GM12878 (cell line): Measurements from ENCODE around the gene TSPAN31. TPM values are rescaled to one million over a fixed set of nuclear protein-coding genes. Genes with fewer than 3 reads are reported as not detected.

Source experiments
- ATAC-seq: fragments of 200-7000 bp; cut with Tn5 transposase; 3 replicates; pipeline ENCODE4 v1.9.1; 2020; ENCODE audit warnings: mild to moderate bottlenecking, moderate library complexity
- BruUV-seq: library from RNA; stranded (reverse); fragments of 400-500 nt; replicated peaks from 2 replicates; lab custom pipeline; 2021; lab: Mats Ljungman, UMichigan
- CTCF ChIA-PET: fragments of 300-600 bp; sonication (Branson Sonifier 250); formaldehyde crosslinking; extraction: SDS; loops from one replicate; lab custom pipeline; 2021; ENCODE audit warnings: inconsistent platforms; lab: Yijun Ruan, JAX
- POLR2A ChIA-PET: fragments of 350-600 bp; formaldehyde crosslinking; extraction: SDS; loops from one replicate; lab custom pipeline; 2021; ENCODE audit warnings: inconsistent platforms; lab: Charles Lee
- RAD21 ChIA-PET: fragments of 300-600 bp; sonication (Branson Sonifier 250); formaldehyde crosslinking; loops from one replicate; lab custom pipeline; 2023; ENCODE audit warnings: antibody characterized with exemption; ENCODE audit not compliant: unreplicated experiment; lab: Charles Lee
- SMC1A ChIA-PET: fragments of 300-600 bp; sonication (Branson Sonifier 250); formaldehyde crosslinking; loops from one replicate; lab custom pipeline; 2023; ENCODE audit not compliant: unreplicated experiment, uncharacterized antibody; lab: Charles Lee
- DNase-seq: peaks from one replicate; pipeline ENCODE4 v3.0.0-alpha.2; 2011; ENCODE audit warnings: low read depth, low spot score
- FAIRE-seq: peaks from 3 replicates; lab custom pipeline; 2011; peaks lifted over from hg19 to GRCh38; lab: Jason Lieb, UNC
- H2AFZ ChIP-seq: 2 replicates; pipeline ENCODE4 v1.6.0; 2011; ENCODE audit warnings: low read depth, low read length, control low read depth; ENCODE audit not compliant: control insufficient read depth
- H3K27ac ChIP-seq: 2 replicates; pipeline ENCODE4 v1.5.1; 2011; ENCODE audit warnings: control low read depth; ENCODE audit not compliant: control insufficient read depth, insufficient read depth
- H3K27me3 ChIP-seq, 2 experiments: replicated peaks in 1 of 2; 2 replicates each; pipeline versions ENCODE4 v1.6.0 to v1.6.1; 2011; ENCODE audit warnings: low read length in 1 of 2; ENCODE audit not compliant: control insufficient read depth in 2 of 2, insufficient read depth in 2 of 2
- H3K36me3 ChIP-seq, 2 experiments: 2 replicates each; pipeline ENCODE4 v1.5.1; 2011; ENCODE audit warnings: low read length in 1 of 2; ENCODE audit not compliant: control insufficient read depth in 2 of 2, insufficient read depth in 2 of 2
- H3K4me1 ChIP-seq: 2 replicates; pipeline ENCODE4 v1.6.1; 2011; ENCODE audit warnings: mild to moderate bottlenecking, low read length, moderate library complexity, mixed read lengths; ENCODE audit not compliant: control insufficient read depth, insufficient read depth
- H3K4me2 ChIP-seq: 2 replicates; pipeline ENCODE4 v1.6.0; 2011; ENCODE audit warnings: control low read depth; ENCODE audit not compliant: control insufficient read depth, insufficient read depth
- H3K4me3 ChIP-seq: fragments of 200-600 bp; sonication (generic); 2 replicates; pipeline ENCODE4 v1.5.1; 2016
- H3K79me2 ChIP-seq: 2 replicates; pipeline ENCODE4 v1.6.0; 2011; ENCODE audit warnings: low read length; ENCODE audit not compliant: control insufficient read depth, insufficient read depth
- H3K9ac ChIP-seq: 2 replicates; pipeline ENCODE4 v1.8.0; 2011; ENCODE audit warnings: low read length, control low read depth, mixed read lengths; ENCODE audit not compliant: control insufficient read depth, insufficient read depth
- H3K9me3 ChIP-seq: replicated peaks from 3 replicates; pipeline ENCODE4 v1.5.1; 2011; ENCODE audit warnings: mild to moderate bottlenecking, low read length; ENCODE audit not compliant: control insufficient read depth, insufficient read depth
- H4K20me1 ChIP-seq: 2 replicates; pipeline ENCODE4 v1.6.0; 2011; ENCODE audit not compliant: control insufficient read depth, insufficient read depth
- IRF3 ChIP-seq: fragments of 450-650 bp; IDR thresholded peaks from 2 replicates; pipeline ENCODE4 v1.6.1; 2014; ENCODE audit warnings: mild to moderate bottlenecking
- KLF5 ChIP-seq: fragments of 450-650 bp; IDR thresholded peaks from 2 replicates; pipeline ENCODE4 v1.6.1; 2014; ENCODE audit warnings: mild to moderate bottlenecking; ENCODE audit not compliant: partially characterized antibody
- MTA3 ChIP-seq: IDR thresholded peaks from 2 replicates; pipeline ENCODE4 v1.6.1; 2012; ENCODE audit warnings: low read length, inconsistent platforms, borderline replicate concordance
- NFXL1 ChIP-seq: fragments of 450-650 bp; IDR thresholded peaks from 2 replicates; pipeline ENCODE4 v1.6.1; 2017; ENCODE audit warnings: antibody characterized with exemption, mild to moderate bottlenecking, borderline replicate concordance
- POLR2AphosphoS5 ChIP-seq: IDR thresholded peaks from 2 replicates; pipeline ENCODE4 v1.6.1; 2011; ENCODE audit warnings: mild to moderate bottlenecking, low read length, inconsistent platforms
- SMAD5 ChIP-seq: IDR thresholded peaks from 2 replicates; pipeline ENCODE4 v1.6.1; 2016; ENCODE audit warnings: antibody characterized with exemption, low read depth
- YBX1 ChIP-seq: fragments of 450-650 bp; IDR thresholded peaks from 2 replicates; pipeline ENCODE4 v1.6.1; 2016; ENCODE audit warnings: antibody characterized with exemption
- ZZZ3 ChIP-seq: IDR thresholded peaks from 2 replicates; pipeline ENCODE4 v1.6.1; 2011; ENCODE audit warnings: low read depth; ENCODE audit not compliant: control insufficient read depth, insufficient read length
- WGBS: methylation state at CpG from one replicate; pipeline ENCODE4 v1.1.6; 2016; ENCODE audit warnings: low lambda C conversion rate; ENCODE audit not compliant: insufficient replicate concordance, insufficient coverage; ENCODE audit errors: missing lambda C conversion rate; 5-methylcytosine and 5-hydroxymethylcytosine counted together
- in situ Hi-C: fragments of 300-500 bp; cut with MboI; formaldehyde crosslinking; loops from 9 replicates; pipeline ENCODE4 v1.14.3; 2018; ENCODE audit warnings: mixed read lengths
- intact Hi-C: fragments of 100-400 bp; cut with micrococcal nuclease; formaldehyde crosslinking; loops from one replicate; pipeline ENCODE4 v1.14.2; 2022; ENCODE audit not compliant: unreplicated experiment
- polyA plus RNA-seq, 11 experiments: library from polyadenylated mRNA; depleted of rRNA in 4 of 11; unstranded in 6 of 11; stranded (reverse) in 5 of 11; fragments of >200 nt; fragmentation: Nextera tagmentation in 4 of 11; fragmentation: Illumina TruSeq in 1 of 11; extraction: Ambion mirVana in 4 of 11; extraction: Trizol in 1 of 11; gene quantifications; 1 replicate in 1 of 11; 2 replicates in 10 of 11; pipeline versions ENCODE4 v1.2.1 to v1.2.3, GENCODE V29; 2011 to 2016; ENCODE audit warnings: inconsistent platforms in 2 of 11, missing spikeins in 2 of 11, low read depth in 1 of 11
- total RNA-seq, 4 experiments: library from RNA; depleted of rRNA in 3 of 4; stranded (reverse); fragments of >200 nt in 3 of 4; fragmentation: Illumina TruSeq in 1 of 4; extraction: Trizol in 1 of 4; gene quantifications; 2 replicates each; pipeline versions ENCODE4 v1.2.1 to v1.2.3, GENCODE V29; 2013 to 2021
- TF ChIP-seq, protein P1 (sequence below): fragments of 450-650 bp; formaldehyde crosslinking; IDR thresholded peaks from 2 replicates; pipeline ENCODE4 v1.4.0; 2022; ENCODE audit warnings: mild to moderate bottlenecking, moderate library complexity
- TF ChIP-seq, protein P2 (sequence below): IDR thresholded peaks from 2 replicates; pipeline ENCODE4 v1.6.1; 2011; ENCODE audit warnings: low read depth, low read length, improper control_type of control experiment, borderline replicate concordance
- TF ChIP-seq, protein P3 (sequence below): fragments of 150-350 bp; IDR thresholded peaks from 2 replicates; pipeline ENCODE4 v1.6.1; 2014; ENCODE audit warnings: mild to moderate bottlenecking, low read depth, low read length
- TF ChIP-seq, protein P4 (sequence below): fragments of 450-650 bp; IDR thresholded peaks from 2 replicates; pipeline ENCODE4 v1.6.1; 2016; ENCODE audit warnings: mild to moderate bottlenecking

Gene TSPAN31
- total and polyA plus RNA-seq, 10 of the 15 experiments (the other 5 are each of a cell fraction or from before 2014, with no cell fraction given): 11.8 to 32.2 (median 24.7) TPM

- no peak for TF ChIP-seq SMAD5
Observed at GRCh38 chr12:57732726-57733593, 11.9 kb upstream of the TSPAN31 start (continued).

DNA sequence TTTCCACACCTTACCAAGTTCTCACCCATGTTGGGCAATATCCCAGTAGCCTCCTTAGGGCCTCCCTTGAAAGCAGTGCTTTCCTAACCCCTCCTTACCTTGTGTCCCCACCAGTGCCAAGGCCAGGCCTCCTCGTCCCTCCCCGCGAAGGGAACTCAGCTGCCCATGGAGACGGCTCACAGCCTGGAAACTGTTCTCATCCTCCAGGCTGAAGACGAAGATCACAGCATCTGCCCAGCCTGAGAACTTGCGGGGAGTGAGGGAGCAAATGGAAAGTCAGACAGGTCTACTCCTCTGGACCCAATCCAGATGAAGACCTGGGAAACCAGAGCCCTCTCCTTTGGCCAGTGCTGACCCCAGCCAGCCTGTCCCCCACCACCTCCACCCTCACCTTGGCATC is 10.9 kb upstream of the TSPAN31 start:
- no peak overlapping the region for H3K27ac ChIP-seq
- 98% methylated on average over 6 of the region's 6 CpGs for WGBS
- H3K27me3 ChIP-seq: no peaks in the 10 kb centered on the region
- CTCF ChIA-PET: no interaction called here
- H3K4me3 ChIP-seq: no peak overlapping the region
- H3K4me1 ChIP-seq: no peaks in the 10 kb centered on the region
- intact Hi-C loops: no loop called here
- H3K9me3 ChIP-seq: no peaks in the 10 kb centered on the region
- no TSS peak for BruUV-seq
- POLR2A ChIA-PET: interaction anchor here (0.6 kb wide), 1 partner anchor 12 kb away, joined by 3 read pairs; no protein-coding TSS in a partner anchor
- ATAC-seq (no peak), FAIRE-seq (no peak), DNase-seq (no peak)
- H3K36me3 ChIP-seq: peaks cover 4 to 12% of the 10 kb centered on the region in 2 experiments
- H2AFZ ChIP-seq: no peak overlapping the region
- H3K79me2 ChIP-seq: no peaks in the 10 kb centered on the region
- SMC1A ChIA-PET: no interaction called here
- no peaks in the 10 kb centered on the region for H4K20me1 ChIP-seq
- TF ChIP-seq IRF3 (no peak), POLR2AphosphoS5 (no peak), YBX1 (no peak), NFXL1 (no peak), MTA3 (no peak), KLF5 (no peak), ZZZ3 (no peak)
- TF ChIP-seq, protein P1, sequence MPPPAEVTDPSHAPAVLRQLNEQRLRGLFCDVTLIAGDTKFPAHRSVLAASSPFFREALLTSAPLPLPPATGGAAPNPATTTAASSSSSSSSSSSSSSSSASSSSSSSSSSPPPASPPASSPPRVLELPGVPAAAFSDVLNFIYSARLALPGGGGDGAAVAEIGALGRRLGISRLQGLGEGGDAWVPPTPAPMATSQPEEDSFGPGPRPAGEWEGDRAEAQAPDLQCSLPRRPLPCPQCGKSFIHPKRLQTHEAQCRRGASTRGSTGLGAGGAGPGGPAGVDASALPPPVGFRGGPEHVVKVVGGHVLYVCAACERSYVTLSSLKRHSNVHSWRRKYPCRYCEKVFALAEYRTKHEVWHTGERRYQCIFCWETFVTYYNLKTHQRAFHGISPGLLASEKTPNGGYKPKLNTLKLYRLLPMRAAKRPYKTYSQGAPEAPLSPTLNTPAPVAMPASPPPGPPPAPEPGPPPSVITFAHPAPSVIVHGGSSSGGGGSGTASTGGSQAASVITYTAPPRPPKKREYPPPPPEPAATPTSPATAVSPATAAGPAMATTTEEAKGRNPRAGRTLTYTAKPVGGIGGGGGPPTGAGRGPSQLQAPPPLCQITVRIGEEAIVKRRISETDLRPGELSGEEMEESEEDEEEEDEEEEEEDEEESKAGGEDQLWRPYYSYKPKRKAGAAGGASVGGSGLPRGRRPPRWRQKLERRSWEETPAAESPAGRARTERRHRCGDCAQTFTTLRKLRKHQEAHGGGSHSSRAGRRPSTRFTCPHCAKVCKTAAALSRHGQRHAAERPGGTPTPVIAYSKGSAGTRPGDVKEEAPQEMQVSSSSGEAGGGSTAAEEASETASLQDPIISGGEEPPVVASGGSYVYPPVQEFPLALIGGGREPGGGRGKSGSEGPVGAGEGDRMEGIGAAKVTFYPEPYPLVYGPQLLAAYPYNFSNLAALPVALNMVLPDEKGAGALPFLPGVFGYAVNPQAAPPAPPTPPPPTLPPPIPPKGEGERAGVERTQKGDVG (CRISPR knock-in tag): no peak
- TF ChIP-seq, protein P2, sequence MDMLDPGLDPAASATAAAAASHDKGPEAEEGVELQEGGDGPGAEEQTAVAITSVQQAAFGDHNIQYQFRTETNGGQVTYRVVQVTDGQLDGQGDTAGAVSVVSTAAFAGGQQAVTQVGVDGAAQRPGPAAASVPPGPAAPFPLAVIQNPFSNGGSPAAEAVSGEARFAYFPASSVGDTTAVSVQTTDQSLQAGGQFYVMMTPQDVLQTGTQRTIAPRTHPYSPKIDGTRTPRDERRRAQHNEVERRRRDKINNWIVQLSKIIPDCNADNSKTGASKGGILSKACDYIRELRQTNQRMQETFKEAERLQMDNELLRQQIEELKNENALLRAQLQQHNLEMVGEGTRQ: no peak
- TF ChIP-seq, protein P3, sequence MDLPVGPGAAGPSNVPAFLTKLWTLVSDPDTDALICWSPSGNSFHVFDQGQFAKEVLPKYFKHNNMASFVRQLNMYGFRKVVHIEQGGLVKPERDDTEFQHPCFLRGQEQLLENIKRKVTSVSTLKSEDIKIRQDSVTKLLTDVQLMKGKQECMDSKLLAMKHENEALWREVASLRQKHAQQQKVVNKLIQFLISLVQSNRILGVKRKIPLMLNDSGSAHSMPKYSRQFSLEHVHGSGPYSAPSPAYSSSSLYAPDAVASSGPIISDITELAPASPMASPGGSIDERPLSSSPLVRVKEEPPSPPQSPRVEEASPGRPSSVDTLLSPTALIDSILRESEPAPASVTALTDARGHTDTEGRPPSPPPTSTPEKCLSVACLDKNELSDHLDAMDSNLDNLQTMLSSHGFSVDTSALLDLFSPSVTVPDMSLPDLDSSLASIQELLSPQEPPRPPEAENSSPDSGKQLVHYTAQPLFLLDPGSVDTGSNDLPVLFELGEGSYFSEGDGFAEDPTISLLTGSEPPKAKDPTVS: no peak
- TF ChIP-seq, protein P4, sequence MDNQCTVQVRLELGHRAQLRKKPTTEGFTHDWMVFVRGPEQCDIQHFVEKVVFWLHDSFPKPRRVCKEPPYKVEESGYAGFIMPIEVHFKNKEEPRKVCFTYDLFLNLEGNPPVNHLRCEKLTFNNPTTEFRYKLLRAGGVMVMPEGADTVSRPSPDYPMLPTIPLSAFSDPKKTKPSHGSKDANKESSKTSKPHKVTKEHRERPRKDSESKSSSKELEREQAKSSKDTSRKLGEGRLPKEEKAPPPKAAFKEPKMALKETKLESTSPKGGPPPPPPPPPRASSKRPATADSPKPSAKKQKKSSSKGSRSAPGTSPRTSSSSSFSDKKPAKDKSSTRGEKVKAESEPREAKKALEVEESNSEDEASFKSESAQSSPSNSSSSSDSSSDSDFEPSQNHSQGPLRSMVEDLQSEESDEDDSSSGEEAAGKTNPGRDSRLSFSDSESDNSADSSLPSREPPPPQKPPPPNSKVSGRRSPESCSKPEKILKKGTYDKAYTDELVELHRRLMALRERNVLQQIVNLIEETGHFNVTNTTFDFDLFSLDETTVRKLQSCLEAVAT: no peak
- in situ Hi-C loops: no loop called here
- no peak overlapping the region for H3K4me2 ChIP-seq
- RAD21 ChIA-PET: no interaction called here
- H3K9ac ChIP-seq: no peak overlapping the region
